HG03342 (cell line): ENCODE measurements around the gene RARRES2.

Source experiments
- ATAC-seq: cut with Tn5 transposase; IDR thresholded peaks from one replicate; pipeline ENCODE4 v1.9.1; 2021; ENCODE audit warnings: mild to moderate bottlenecking, moderate library complexity; ENCODE audit not compliant: unreplicated experiment

Gene RARRES2

DNA sequence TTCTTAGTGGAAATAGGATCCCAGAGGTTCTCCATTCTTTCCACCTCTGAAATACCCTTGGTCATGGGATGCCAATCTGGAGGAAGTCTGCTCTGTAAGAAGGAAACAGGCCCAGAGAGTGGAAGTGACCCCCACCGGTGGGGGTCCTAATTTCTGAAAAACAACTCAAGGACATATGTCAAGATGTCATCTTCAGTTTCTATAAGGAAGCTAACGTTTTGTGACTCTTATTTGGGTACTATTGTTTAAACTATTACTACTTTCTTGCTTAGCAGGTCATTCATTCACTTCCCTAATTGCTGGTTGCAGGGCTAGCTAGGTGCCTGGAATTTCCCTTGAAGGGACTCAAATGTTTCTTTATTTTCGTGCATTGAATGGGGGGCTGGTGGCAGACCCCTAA is 35.8 kb upstream of the RARRES2 start:
- no peak for ATAC-seq

GRCh38 chr7:150376560-150376959 is 35.1 kb upstream of the RARRES2 start:
- no peak for ATAC-seq

- no peak for ATAC-seq
Observed at GRCh38 chr7:150375662-150376521, 34.5 kb upstream of the RARRES2 start.

DNA sequence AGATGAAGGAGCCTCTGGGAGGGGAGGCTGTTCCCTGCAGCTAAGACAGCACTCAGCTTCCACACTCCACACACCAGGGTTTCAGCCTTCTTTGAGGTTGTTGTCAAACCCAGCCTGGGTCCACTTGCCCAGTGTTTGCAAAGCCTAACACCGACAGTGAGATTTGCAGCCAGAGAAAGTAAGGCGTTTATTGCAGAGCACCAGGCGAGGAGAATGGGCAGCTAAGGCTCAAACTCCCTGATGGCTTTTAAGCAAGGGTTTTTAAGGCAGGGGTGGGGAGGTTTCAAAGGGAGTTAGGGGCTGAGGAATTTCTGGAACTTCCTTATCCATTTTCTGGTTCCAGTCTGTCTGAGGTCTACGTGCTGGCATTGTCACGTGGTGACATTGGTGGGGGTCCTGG is 33.0 kb upstream of the RARRES2 start:
- ATAC-seq: no peak

DNA sequence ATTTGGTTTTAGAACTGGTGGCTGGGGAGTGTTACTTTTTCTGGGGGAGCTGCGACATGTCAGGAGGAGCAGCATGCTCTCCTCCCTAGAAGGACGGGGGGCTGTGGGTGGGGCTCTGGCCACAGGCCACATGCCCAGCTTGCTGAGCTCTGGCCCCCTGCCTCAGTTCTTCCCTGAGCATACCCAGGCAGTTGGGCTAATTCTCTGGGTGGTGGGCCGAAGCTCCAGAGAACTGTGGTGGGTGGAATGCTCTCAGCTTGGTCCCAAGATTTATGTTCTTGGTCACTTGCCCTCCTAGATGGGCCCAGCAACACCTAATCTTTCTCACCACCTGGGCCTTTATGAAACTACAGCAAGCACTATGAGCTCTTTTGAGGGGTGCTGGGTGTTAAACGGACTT is 32.6 kb upstream of the RARRES2 start:
- no peak for ATAC-seq

GRCh38 chr7:150373049-150373801 is 31.8 kb upstream of the RARRES2 start:
- no peak for ATAC-seq

DNA sequence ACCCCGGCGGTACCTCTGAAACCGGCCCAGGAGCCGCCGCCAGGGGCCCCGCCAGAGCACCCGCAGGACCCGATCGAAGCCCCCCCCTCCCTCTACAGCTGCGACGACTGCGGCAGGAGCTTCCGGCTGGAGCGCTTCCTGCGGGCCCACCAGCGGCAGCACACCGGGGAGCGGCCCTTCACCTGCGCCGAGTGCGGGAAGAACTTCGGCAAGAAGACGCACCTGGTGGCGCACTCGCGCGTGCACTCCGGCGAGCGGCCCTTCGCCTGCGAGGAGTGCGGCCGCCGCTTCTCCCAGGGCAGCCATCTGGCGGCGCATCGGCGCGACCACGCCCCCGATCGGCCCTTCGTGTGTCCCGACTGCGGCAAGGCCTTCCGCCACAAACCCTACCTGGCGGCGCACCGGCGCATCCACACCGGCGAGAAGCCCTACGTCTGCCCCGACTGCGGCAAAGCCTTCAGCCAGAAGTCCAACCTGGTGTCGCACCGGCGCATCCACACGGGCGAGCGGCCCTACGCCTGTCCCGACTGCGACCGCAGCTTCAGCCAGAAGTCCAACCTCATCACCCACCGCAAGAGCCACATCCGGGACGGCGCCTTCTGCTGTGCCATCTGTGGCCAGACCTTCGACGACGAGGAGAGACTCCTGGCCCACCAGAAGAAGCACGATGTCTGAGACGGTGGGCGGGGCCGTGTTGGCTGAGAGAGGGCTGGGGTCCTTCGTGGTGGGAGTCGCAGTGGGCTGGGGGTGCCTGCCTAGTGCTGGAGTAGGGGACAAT is 31.0 kb upstream of the RARRES2 start:
- no peak for ATAC-seq

DNA sequence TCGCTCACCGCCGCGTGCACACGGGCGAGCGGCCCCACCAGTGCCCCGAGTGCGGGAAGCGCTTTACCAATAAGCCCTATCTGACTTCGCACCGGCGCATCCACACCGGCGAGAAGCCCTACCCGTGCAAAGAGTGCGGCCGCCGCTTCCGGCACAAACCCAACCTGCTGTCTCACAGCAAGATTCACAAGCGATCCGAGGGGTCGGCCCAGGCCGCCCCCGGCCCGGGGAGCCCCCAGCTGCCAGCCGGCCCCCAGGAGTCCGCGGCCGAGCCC is 30.5 kb upstream of the RARRES2 start:
- no peak for ATAC-seq

- ATAC-seq: no peak
Observed at GRCh38 chr7:150371131-150371995, 29.9 kb upstream of the RARRES2 start.

- no peak for ATAC-seq
Observed at GRCh38 chr7:150370612-150371071, 29.2 kb upstream of the RARRES2 start.

DNA sequence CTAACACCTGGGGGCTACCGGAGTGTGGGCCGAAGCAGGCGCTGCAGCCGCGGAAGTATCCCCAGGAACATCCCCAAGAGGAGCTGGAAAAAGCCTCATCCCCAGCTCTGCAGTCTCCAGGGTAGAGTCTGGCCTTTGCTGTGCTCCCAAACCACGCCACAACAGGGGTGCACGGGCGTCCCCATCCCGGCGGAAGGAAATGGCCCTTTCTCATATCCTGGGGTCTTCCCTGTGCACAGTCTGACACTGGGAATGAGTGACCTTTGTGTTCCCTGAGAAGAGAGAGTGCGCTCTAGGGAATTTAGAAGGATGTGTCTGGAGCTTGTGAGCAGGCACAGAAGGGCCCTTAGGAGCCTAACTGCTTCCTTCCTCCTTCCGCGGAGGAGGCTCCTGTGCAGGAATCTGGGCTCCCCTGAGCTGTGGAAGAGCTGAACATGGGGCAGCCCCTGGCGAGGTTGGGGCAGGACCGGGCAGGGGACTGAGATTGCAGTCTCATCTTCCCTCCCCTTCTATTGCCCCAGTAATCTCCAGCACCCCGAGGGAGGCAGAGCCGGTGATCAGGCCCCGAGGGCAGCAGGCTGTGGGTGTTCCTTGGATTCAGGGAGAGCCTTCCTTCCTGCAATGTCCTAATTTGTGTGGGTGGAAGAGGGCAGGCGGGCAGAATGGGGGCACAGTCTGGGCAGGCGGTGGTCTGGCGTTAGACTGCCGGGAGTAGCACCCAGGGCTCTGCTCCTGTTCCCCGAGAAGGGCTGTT is 28.5 kb upstream of the RARRES2 start:
- peak; percentile 2 for ATAC-seq

GRCh38 chr7:150368884-150369747 is 27.7 kb upstream of the RARRES2 start:
- ATAC-seq: peak; percentile 34

DNA sequence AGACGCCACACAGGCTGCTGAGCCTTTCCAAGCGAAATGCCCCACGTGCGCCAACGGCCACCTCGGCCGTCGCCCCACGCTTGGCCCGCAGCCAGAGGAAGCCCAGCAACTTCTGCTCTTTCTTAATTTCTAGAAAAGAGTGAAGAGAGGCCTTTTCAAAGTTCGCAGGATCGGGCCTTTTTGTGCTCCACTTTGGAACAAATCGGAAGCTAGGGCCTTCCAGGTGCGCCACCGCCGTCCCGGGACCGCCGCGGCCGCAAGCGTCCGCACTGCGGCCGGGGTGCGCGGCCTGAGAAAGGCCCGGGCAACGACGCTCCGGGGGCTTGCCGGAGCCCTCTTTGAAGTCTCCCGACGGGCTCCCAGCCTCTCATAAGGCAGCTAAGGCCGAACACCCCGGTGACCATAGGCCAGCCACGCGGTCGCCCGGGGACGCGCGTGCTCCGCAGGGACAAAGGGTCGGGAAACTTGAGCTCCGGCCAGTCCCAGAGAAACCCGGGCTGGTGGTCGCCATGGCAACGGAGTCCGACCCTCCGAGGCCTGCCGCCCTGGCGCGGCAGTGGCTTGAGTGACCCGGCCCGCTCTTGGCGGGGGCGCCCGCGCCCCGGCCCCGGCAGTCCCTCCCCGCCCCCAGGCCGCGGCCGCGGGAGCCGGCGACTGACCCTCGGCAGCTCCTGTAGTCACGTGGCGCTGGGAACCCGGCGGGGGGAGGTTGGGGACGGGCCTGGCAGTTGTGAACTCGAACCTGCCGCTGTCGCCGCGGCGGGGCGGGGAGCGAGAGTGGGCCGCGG is 26.9 kb upstream of the RARRES2 start, which contains the start of gene REPIN1:
Gene REPIN1 (plus strand): TSS at position 727 of the 788 bp plus-strand sequence. CDS start 890 bp downstream, outside the sequence.
- ATAC-seq: peak; percentile 50

DNA sequence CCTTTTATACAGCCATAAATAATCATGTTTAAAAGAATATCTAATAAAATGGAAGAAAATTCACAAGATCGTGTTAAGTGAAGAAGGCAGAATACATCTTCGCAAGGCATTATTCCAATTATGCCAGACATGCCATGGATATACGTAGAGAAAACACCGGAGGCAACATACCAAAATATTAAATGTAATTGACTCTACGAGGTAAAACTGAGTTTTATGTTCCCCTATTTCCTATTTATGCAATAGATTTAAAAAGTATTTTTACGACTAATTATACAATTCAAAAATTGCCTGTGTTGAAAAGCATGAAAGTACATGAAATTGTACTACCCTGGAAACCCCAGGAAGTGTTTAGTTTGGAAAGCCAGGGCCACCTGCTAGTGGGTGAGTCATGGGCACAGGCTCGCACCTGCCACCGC is 26.3 kb upstream of the RARRES2 start:
- ATAC-seq: no peak

- ATAC-seq: no peak
Observed at GRCh38 chr7:150365673-150366398, 24.4 kb upstream of the RARRES2 start.

GRCh38 chr7:150365194-150365593 is 23.8 kb upstream of the RARRES2 start:
- ATAC-seq: no peak

- no peak for ATAC-seq
Observed at GRCh38 chr7:150363872-150364271, 22.4 kb upstream of the RARRES2 start.
